ENCODE measurements around the gene SYPL2.

- TF ChIP-seq CTCF (IDR thresholded peaks at IDR 0.05; ENCODE audit: control extremely low read depth in 1 of 3, insufficient read depth in 1 of 3, low read depth in 1 of 3, low read length in 3 of 3), result peak; percentile 18 to 23 (median 21); a peak in 3 of 4 replicates
- no peak for TF ChIP-seq POLR2AphosphoS5 (IDR thresholded peaks at IDR 0.05; ENCODE audit: low read depth, low read length)
- TF ChIP-seq RAD21 (IDR thresholded peaks at IDR 0.05 in 1 of 2, conservative IDR thresholded peaks at IDR 0.05 in 1 of 2; ENCODE audit: low read depth in 2 of 2, low read length in 2 of 2), result peak; percentile 21 to 45; a peak in 1 of 4 replicates
- TF ChIP-seq POLR2A (IDR thresholded peaks at IDR 0.05; ENCODE audit: control extremely low read depth in 1 of 2, low read depth in 2 of 2, low read length in 2 of 2), result no peak
These were observed 12.5 kb downstream of the SYPL2 start for GRCh38 chr1:109478806-109479205.
